SK-N-SH (cell line): ENCODE results near the gene BAIAP2. TPM values are rescaled to one million over a fixed set of nuclear protein-coding genes. Genes with fewer than 3 reads are reported as not detected.

Experiments used
- CTCF ChIA-PET: fragments of 300-600, 350-600 bp; formaldehyde crosslinking; extraction: SDS; loops from one replicate; lab custom pipeline; 2021; lab: Yijun Ruan, JAX
- POLR2A ChIA-PET: fragments of 350-600 bp; sonication (Branson Sonifier 250); formaldehyde crosslinking; extraction: SDS; loops from one replicate; lab custom pipeline; 2020; ENCODE audit warnings: antibody characterized with exemption, inconsistent platforms; lab: Yijun Ruan, JAX
- DNase-seq: peaks from one replicate; pipeline ENCODE4 v3.0.0; 2012
- H2AFZ ChIP-seq: fragments of 200-600 bp; sonication (generic); 2 replicates; pipeline ENCODE4 v1.8.1; 2016; ENCODE audit warnings: antibody characterized with exemption, mild to moderate bottlenecking, low read depth
- H3F3A ChIP-seq: fragments of 200-600 bp; sonication (generic); replicated peaks from 2 replicates; pipeline ENCODE3; 2016; ENCODE audit warnings: antibody characterized with exemption, mild to moderate bottlenecking; ENCODE audit not compliant: insufficient read depth
- H3K27ac ChIP-seq, 2 experiments: fragments of 200-500 bp in 1 of 2; fragments of 200-600 bp in 1 of 2; sonication (Bioruptor generic) in 1 of 2; sonication (generic), shearing (Covaris generic) in 1 of 2; 2 replicates each; pipeline versions ENCODE4 v1.5.1 to v1.6.1; 2014 to 2016; ENCODE audit warnings: low read depth in 2 of 2, inconsistent platforms in 1 of 2, low read length in 1 of 2, mild to moderate bottlenecking in 1 of 2, mixed read lengths in 1 of 2
- H3K27me3 ChIP-seq: fragments of 200-600 bp; sonication (generic), shearing (Covaris generic); 2 replicates; pipeline ENCODE4 v1.6.1; 2016; ENCODE audit warnings: mixed run types; ENCODE audit not compliant: insufficient read depth
- H3K36me3 ChIP-seq, 2 experiments: fragments of 200-500 bp in 1 of 2; fragments of 200-600 bp in 1 of 2; sonication (Bioruptor generic) in 1 of 2; sonication (generic) in 1 of 2; replicated peaks in 1 of 2; 2 replicates each; pipeline versions ENCODE3 to v1.5.1; 2014 to 2016; ENCODE audit warnings: low read length in 1 of 2, mild to moderate bottlenecking in 1 of 2; ENCODE audit not compliant: insufficient read depth in 2 of 2, control insufficient read depth in 1 of 2
- H3K4me1 ChIP-seq, 2 experiments: fragments of 200-500 bp in 1 of 2; fragments of 200-600 bp in 1 of 2; sonication (Bioruptor generic) in 1 of 2; sonication (generic), shearing (Covaris generic) in 1 of 2; 2 replicates each; pipeline versions ENCODE4 v1.5.1 to v1.6.1; 2014 to 2016; ENCODE audit warnings: low read depth in 1 of 2, low read length in 1 of 2, mixed run types in 1 of 2; ENCODE audit not compliant: insufficient read depth in 2 of 2, control insufficient read depth in 1 of 2
- H3K4me2 ChIP-seq: fragments of 200-600 bp; sonication (generic), shearing (Covaris generic); 2 replicates; pipeline ENCODE4 v1.6.1; 2017; ENCODE audit warnings: mixed run types
- H3K4me3 ChIP-seq, 2 experiments: fragments of 200-500 bp in 1 of 2; fragments of 200-600 bp in 1 of 2; sonication (Bioruptor generic) in 1 of 2; sonication (generic), shearing (Covaris generic) in 1 of 2; 2 replicates each; pipeline versions ENCODE4 v1.5.1 to v1.8.1; 2014 to 2016; ENCODE audit warnings: low read depth in 2 of 2, inconsistent platforms in 1 of 2, low read length in 1 of 2, mild to moderate bottlenecking in 1 of 2, mixed read lengths in 1 of 2, moderate library complexity in 1 of 2
- H3K79me2 ChIP-seq: fragments of 200-600 bp; sonication (generic); 2 replicates; pipeline ENCODE4 v1.8.1; 2017; ENCODE audit warnings: mild to moderate bottlenecking; ENCODE audit not compliant: insufficient read depth
- H3K9ac ChIP-seq: fragments of 200-600 bp; sonication (generic); 2 replicates; pipeline ENCODE4 v1.6.1; 2017; ENCODE audit warnings: mixed run types
- H3K9me2 ChIP-seq: fragments of 200-600 bp; sonication (generic); 2 replicates; pipeline ENCODE4 v1.6.1; 2017; ENCODE audit warnings: mixed run types
- H3K9me3 ChIP-seq: fragments of 200-600 bp; sonication (generic); 2 replicates; pipeline ENCODE4 v1.6.1; 2017; ENCODE audit warnings: mixed run types, mild to moderate bottlenecking, moderate library complexity
- H4K20me1 ChIP-seq: fragments of 200-600 bp; sonication (generic); 2 replicates; pipeline ENCODE4 v1.6.1; 2017; ENCODE audit warnings: mild to moderate bottlenecking, mixed run types; ENCODE audit not compliant: insufficient read depth
- ELF1 ChIP-seq: IDR thresholded peaks from 2 replicates; pipeline ENCODE4 v1.4.0; 2012
- EP300 ChIP-seq, 2 experiments: IDR thresholded peaks; 2 replicates each; pipeline versions ENCODE4 v1.4.0 to v1.6.1; 2012; ENCODE audit warnings: borderline replicate concordance in 1 of 2, low read depth in 1 of 2, low read length in 1 of 2
- EZH2phosphoT487 ChIP-seq: fragments of 200-600 bp; sonication (generic); IDR thresholded peaks from 2 replicates; pipeline ENCODE4 v1.6.1; 2017; ENCODE audit warnings: low read depth, mixed run types, mild to moderate bottlenecking, antibody characterized with exemption, moderate library complexity, borderline replicate concordance
- FOSL2 ChIP-seq: IDR thresholded peaks from 2 replicates; pipeline ENCODE4 v1.4.0; 2012; ENCODE audit warnings: low read depth, mild to moderate bottlenecking, moderate library complexity, borderline replicate concordance
- FOXJ3 ChIP-seq: sonication (generic); formaldehyde crosslinking; IDR thresholded peaks from 2 replicates; pipeline ENCODE4 v1.5.1; 2020; ENCODE audit warnings: mild to moderate bottlenecking, missing genetic modification reagents
- MAX ChIP-seq: IDR thresholded peaks from 2 replicates; pipeline ENCODE4 v1.4.0; 2012; ENCODE audit warnings: low read depth
- PBX3 ChIP-seq: IDR thresholded peaks from 2 replicates; pipeline ENCODE4; 2012
- POLR2AphosphoS5 ChIP-seq: IDR thresholded peaks from 2 replicates; pipeline ENCODE4 v1.6.1; 2012; ENCODE audit warnings: low read depth, low read length
- RFX5 ChIP-seq: IDR thresholded peaks from 2 replicates; pipeline ENCODE4 v1.6.1; 2012; ENCODE audit warnings: mild to moderate bottlenecking, improper control_type of control experiment, low read length
- SIN3A ChIP-seq: IDR thresholded peaks from 2 replicates; pipeline ENCODE4 v1.6.1; 2012; ENCODE audit warnings: low read depth, mild to moderate bottlenecking, low read length, moderate library complexity, borderline replicate concordance
- TAF1 ChIP-seq: IDR thresholded peaks from 2 replicates; pipeline ENCODE4 v1.6.1; 2012; ENCODE audit warnings: low read depth, mild to moderate bottlenecking, low read length, moderate library complexity, borderline replicate concordance
- ZBTB33 ChIP-seq: IDR thresholded peaks from 2 replicates; pipeline ENCODE4 v1.4.0; 2012; ENCODE audit warnings: low read depth, borderline replicate concordance
- WGBS: methylation state at CpG from one replicate; pipeline ENCODE4 v1.1.6; 2017; ENCODE audit warnings: low lambda C conversion rate; 5-methylcytosine and 5-hydroxymethylcytosine counted together
- polyA plus RNA-seq, 3 experiments: library from polyadenylated mRNA; depleted of rRNA; stranded (reverse); fragments of >200 nt; gene quantifications; 2 replicates each; pipeline ENCODE4 v1.2.3, GENCODE V29; 2012

BAIAP2 gene
- polyA plus RNA-seq, 1 of the 3 experiments (the other 2 are of a cell fraction) = 19.8 TPM

GRCh38 chr17:81053041-81053970, 18.4 kb downstream of the BAIAP2 start:
- H3K27ac ChIP-seq = peak overlapping the region in 1 of 2 experiments; percentile 84; a peak in 2 of 4 replicates
- peaks cover 33% of the 10 kb centered on the region; the same call in 1 of the 2 replicates for H4K20me1 ChIP-seq
- TF ChIP-seq ELF1 = no peak
- TF ChIP-seq POLR2AphosphoS5 = no peak
- no peak for TF ChIP-seq FOXJ3 (CRISPR knock-in tag)

GRCh38 chr17:81054308-81054707, 19.4 kb downstream of the BAIAP2 start:
- Histone ChIP-seq H3K27me3 (no peaks in the 10 kb centered on the region), H3K9ac (no peak overlapping the region), H3K9me3 (no peaks in the 10 kb centered on the region), H3F3A (no peaks in the 10 kb centered on the region), H3K4me3 (no peak overlapping the region), H3K9me2 (no peaks in the 10 kb centered on the region), H3K4me2 (no peak overlapping the region), H4K20me1 (peaks cover 28% of the 10 kb centered on the region; the same call in 1 of the 2 replicates), H3K79me2 (no peaks in the 10 kb centered on the region; the same call in 1 of the 2 replicates), H3K36me3 (peaks cover 0 to 2% of the 10 kb centered on the region in 2 experiments), H2AFZ (no peak overlapping the region), H3K27ac (no peak overlapping the region), H3K4me1 (peaks cover 9 to 46% of the 10 kb centered on the region in 2 experiments; a peak in 1 of 4 replicates)
- WGBS = 95% methylated on average over 12 of the region's 12 CpGs
- DNase-seq = no peak
- CTCF ChIA-PET = interaction anchor here (0.7 to 2.7 kb wide), 5 partner anchors 9 to 48 kb away, joined by 3 to 19 read pairs (median 6); no protein-coding TSS in a partner anchor
- TF ChIP-seq RFX5 (no peak), PBX3 (no peak), EZH2phosphoT487 (no peak)
- POLR2A ChIA-PET = interaction anchor here (1.8 kb wide), 1 partner anchor 9 kb away, joined by 5 read pairs; no protein-coding TSS in a partner anchor

More at GRCh38 chr17:81053041-81053970, 18.4 kb downstream of the BAIAP2 start:
- CTCF ChIA-PET = interaction anchor here (1.3 to 2.7 kb wide), 3 partner anchors 11 to 48 kb away, joined by 3 to 10 read pairs (median 4); no protein-coding TSS in a partner anchor
- Histone ChIP-seq H3K27me3 (no peaks in the 10 kb centered on the region), H3K9me2 (no peaks in the 10 kb centered on the region), H3K9me3 (no peaks in the 10 kb centered on the region), H3K4me3 (no peak overlapping the region), H2AFZ (no peak overlapping the region), H3K79me2 (no peaks in the 10 kb centered on the region; the same call in 1 of the 2 replicates), H3K9ac (no peak overlapping the region), H3K36me3 (no peaks in the 10 kb centered on the region), H3K4me1 (peaks cover 9 to 49% of the 10 kb centered on the region in 2 experiments; a peak in 1 of 4 replicates), H3F3A (no peaks in the 10 kb centered on the region), H3K4me2 (no peak overlapping the region)
- DNase-seq = peak; percentile 65
- POLR2A ChIA-PET = interaction anchor here (1.8 to 2.1 kb wide), 2 partner anchors 8 to 23 kb away, joined by 5 to 6 read pairs; no protein-coding TSS in a partner anchor
- 86% methylated on average over 37 of the region's 42 CpGs for WGBS

- H3K4me1 ChIP-seq = peaks cover 9 to 40% of the 10 kb centered on the region in 2 experiments; a peak in 1 of 4 replicates
- WGBS = 90% methylated on average over 17 of the region's 17 CpGs
- no peak overlapping the region for H3K27ac ChIP-seq
- CTCF ChIA-PET = interaction anchor here (0.7 to 2.7 kb wide), 5 partner anchors 9 to 49 kb away, joined by 3 to 19 read pairs (median 6); no protein-coding TSS in a partner anchor
- no peak for DNase-seq
- no peak overlapping the region for H3K9ac ChIP-seq
- no peaks in the 10 kb centered on the region for H3F3A ChIP-seq
- H2AFZ ChIP-seq = no peak overlapping the region
- TF ChIP-seq ELF1 (no peak), POLR2AphosphoS5 (no peak), RFX5 (no peak), FOSL2 (no peak), MAX (no peak), EP300 (IDR thresholded peaks at IDR 0.05; ENCODE audit: borderline replicate concordance in 1 of 2, low read depth in 1 of 2, low read length in 1 of 2) (no peak), PBX3 (no peak), SIN3A (no peak), TAF1 (no peak), FOXJ3 (CRISPR knock-in tag) (no peak), ZBTB33 (no peak)
- TF ChIP-seq, all 33 proteins: peak for 0
- H4K20me1 ChIP-seq = peaks cover 22% of the 10 kb centered on the region; the same call in 1 of the 2 replicates
- POLR2A ChIA-PET = interaction anchor here (1.8 kb wide), 1 partner anchor 10 kb away, joined by 5 read pairs; no protein-coding TSS in a partner anchor
- H3K36me3 ChIP-seq = peaks cover 0 to 2% of the 10 kb centered on the region in 2 experiments
- H3K4me3 ChIP-seq = no peak overlapping the region
- H3K27me3 ChIP-seq = no peaks in the 10 kb centered on the region
- H3K9me2 ChIP-seq = no peaks in the 10 kb centered on the region
- H3K79me2 ChIP-seq = no peaks in the 10 kb centered on the region
- H3K9me3 ChIP-seq = no peaks in the 10 kb centered on the region
- no peak overlapping the region for H3K4me2 ChIP-seq
These were observed 20.0 kb downstream of the BAIAP2 start for GRCh38 chr17:81054881-81055370.
